SK-N-MC (cell line): ENCODE data around the gene THG1L.

ENCODE experiments used
- EZH2 ChIP-seq: fragments of 200-600 bp; sonication (generic); IDR thresholded peaks from one replicate; pipeline ENCODE4 v1.6.1; 2017; ENCODE audit warnings: antibody characterized with exemption
- FOXP2 ChIP-seq: optimal IDR thresholded peaks from 2 replicates; pipeline ENCODE3; 2011; ENCODE audit warnings: mild to moderate bottlenecking, moderate library complexity; ENCODE audit not compliant: insufficient read depth; ENCODE audit errors: extremely low read length, control extremely low read depth
- POLR2AphosphoS5 ChIP-seq: IDR thresholded peaks from 2 replicates; pipeline ENCODE4 v1.6.1; 2012; ENCODE audit warnings: mild to moderate bottlenecking, low read depth, low read length, borderline replicate concordance

DNA sequence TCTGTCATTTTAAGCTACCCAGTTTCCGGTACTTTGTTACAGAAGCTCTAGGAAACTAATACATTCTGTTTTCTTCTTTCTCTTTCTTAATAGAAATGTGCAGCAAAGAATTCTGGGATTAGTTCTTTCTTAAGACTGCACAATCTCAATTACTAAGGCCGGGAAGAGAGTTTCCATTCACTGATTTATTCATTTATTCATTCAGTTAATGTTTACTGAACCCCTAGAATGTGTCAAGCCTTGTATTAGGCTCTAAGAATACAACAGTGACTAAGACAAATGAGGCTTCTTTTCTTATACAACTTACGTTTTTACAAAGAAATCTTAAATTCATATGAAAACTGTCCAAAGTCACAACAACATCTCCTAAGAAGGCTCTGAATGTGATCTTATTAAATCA, 27.5 kb upstream of the THG1L start:
- TF ChIP-seq EZH2: no peak
- no peak for TF ChIP-seq POLR2AphosphoS5
- no peak for TF ChIP-seq FOXP2
